HK-2 (cell line): ENCODE results near the gene CTU1.

ENCODE experiments used
- DNase-seq: peaks from one replicate; pipeline ENCODE4 v3.0.0-alpha.2; 2018; ENCODE audit not compliant: unreplicated experiment

The CTU1 gene

GRCh38 chr19:51082611-51083010 lies 25.6 kb downstream of the CTU1 start, which contains the start of gene KLK14:
KLK14 (minus strand) TSS chr19:51082887; CDS start chr19:51082614, 273 bp downstream.
- DNase-seq, result no peak

GRCh38 chr19:51081476-51081875 lies 26.7 kb downstream of the CTU1 start:
- no peak for DNase-seq

- no peak for DNase-seq
Measured at GRCh38 chr19:51079481-51080110, 28.6 kb downstream of the CTU1 start.

- DNase-seq, result no peak
Measured at GRCh38 chr19:51078731-51079130, 29.5 kb downstream of the CTU1 start.

- no peak for DNase-seq
Measured at GRCh38 chr19:51078104-51078503, 30.1 kb downstream of the CTU1 start.

- DNase-seq, result no peak
Measured at GRCh38 chr19:51076631-51077213, 31.5 kb downstream of the CTU1 start.

GRCh38 chr19:51075998-51076397 lies 32.2 kb downstream of the CTU1 start:
- DNase-seq, result no peak

GRCh38 chr19:51071095-51071405 lies 37.2 kb downstream of the CTU1 start:
- DNase-seq, result no peak

GRCh38 chr19:51070334-51071094 lies 37.7 kb downstream of the CTU1 start:
- no peak for DNase-seq

GRCh38 chr19:51066393-51067186 lies 41.6 kb downstream of the CTU1 start:
- no peak for DNase-seq

- DNase-seq, result no peak
Measured at GRCh38 chr19:51065221-51065960, 42.8 kb downstream of the CTU1 start.

- DNase-seq, result peak; percentile 27
Measured at GRCh38 chr19:51064534-51065220, 43.5 kb downstream of the CTU1 start, which contains the start of gene KLK13. KLK13 (minus strand) TSS chr19:51065092; CDS start chr19:51065067, 25 bp downstream.

GRCh38 chr19:51063664-51064063 lies 44.5 kb downstream of the CTU1 start:
- no peak for DNase-seq

- DNase-seq, result no peak
Measured at GRCh38 chr19:51060973-51061372, 47.2 kb downstream of the CTU1 start.

GRCh38 chr19:51060336-51060735 lies 47.9 kb downstream of the CTU1 start:
- no peak for DNase-seq

- DNase-seq, result no peak
Measured at GRCh38 chr19:51059715-51060114, 48.5 kb downstream of the CTU1 start.

- DNase-seq, result no peak
Measured at GRCh38 chr19:51055866-51056265, 52.3 kb downstream of the CTU1 start.
